ENCODE measurements around the gene MOGAT1.
A peak's percentile ranks its signal among the peaks of the same experiment; 100 is the strongest.

MOGAT1 gene

GRCh38 chr2:222671259-222672067 is at the start of gene MOGAT1:
MOGAT1 (plus strand) TSS chr2:222671658; CDS start chr2:222671786, 128 bp downstream.
- no peak for DNase-seq (ENCODE audit: low read depth)

GRCh38 chr2:222621893-222622292 is 49.6 kb upstream of the MOGAT1 start:
- no peak for DNase-seq (ENCODE audit: low read depth)

- DNase-seq (ENCODE audit: low read depth), result no peak
These were observed 48.5 kb upstream of the MOGAT1 start for GRCh38 chr2:222622910-222623309.

DNA sequence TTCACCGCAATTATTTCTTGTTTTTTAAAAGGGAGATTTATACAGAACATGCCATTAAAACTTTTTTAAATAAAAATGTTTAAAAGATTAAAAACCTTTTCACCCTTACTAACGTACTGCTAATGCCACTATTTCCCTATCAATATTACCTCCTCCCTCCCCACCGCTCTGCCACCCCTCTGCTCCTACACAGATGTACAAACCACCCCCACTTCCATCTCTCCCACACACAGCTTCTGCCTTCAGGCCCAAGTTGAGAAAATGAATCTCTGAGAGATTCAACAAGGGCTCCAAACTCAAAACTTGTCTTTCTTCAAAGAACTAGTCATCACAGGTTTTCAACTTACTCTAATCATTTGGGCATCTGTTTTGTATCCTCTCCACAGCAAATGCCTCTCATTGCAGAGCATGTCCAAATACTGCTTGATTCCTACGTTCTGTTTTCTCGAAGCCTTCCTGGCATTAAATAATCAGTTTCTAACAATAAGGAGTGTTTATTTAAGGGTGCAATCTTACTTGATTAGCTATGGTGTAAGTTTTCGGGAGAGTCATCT is 47.6 kb upstream of the MOGAT1 start:
- no peak for DNase-seq (ENCODE audit: low read depth)

DNA sequence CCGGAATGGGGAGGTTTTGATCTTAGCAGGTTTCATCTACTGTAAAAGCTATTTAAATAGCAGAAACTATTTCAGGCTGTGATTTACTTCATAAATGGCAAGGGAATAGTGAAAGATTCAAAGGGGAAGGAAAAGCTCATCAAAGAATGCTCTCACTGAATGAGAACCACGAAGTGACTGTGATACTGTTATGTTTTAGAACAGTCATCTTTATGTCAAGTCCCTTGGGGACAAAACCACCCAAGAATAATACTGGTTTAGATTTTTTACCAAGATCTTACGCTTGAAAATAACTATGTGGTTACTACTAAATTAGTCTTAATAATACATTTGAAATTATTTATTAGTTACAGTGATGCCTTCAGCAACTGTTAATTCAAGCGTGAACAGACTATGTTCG is 43.7 kb upstream of the MOGAT1 start:
- peak; percentile 71 for DNase-seq (ENCODE audit: low read depth)

GRCh38 chr2:222635295-222635694 is 36.2 kb upstream of the MOGAT1 start:
- DNase-seq (ENCODE audit: low read depth), result no peak

DNA sequence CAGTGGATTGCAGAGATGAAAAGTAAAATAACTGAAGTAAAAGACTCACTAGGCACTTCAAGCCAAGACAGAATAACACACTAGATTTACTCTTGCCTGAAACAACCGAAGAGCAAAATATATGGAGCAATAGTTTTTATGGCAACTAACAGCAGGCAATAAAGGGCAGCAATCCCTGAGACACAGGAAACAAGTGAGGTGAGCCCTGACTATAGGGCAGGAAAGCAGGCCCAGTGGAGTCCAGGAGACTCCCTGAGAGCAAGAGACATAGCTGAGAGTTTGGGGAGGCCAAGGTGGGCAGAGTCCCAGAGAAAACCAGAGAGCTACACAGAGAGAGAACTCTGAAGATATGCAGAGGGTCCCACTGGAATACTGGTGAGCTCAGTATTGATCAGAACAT is 34.4 kb upstream of the MOGAT1 start:
- no peak for DNase-seq (ENCODE audit: low read depth)

DNA sequence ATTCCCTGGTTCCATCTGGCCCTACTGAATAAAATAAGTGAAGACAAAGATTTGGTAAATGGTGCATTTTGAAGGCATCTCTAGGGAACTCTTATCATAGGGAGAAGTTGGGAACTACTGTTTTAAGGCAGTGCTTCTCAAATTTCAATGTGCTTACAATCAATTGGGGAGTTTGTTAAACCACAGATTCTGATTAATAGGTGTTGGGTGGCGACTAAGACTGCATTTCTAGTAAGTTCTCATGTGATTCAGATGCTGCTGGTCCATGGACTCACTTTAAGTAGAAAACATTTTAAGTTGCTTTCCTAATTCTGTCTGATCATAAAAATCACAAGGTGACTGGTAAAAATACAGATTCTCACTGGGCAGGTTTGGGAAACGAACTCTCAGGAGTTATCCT is 30.1 kb upstream of the MOGAT1 start:
- DNase-seq (ENCODE audit: low read depth), result no peak

DNA sequence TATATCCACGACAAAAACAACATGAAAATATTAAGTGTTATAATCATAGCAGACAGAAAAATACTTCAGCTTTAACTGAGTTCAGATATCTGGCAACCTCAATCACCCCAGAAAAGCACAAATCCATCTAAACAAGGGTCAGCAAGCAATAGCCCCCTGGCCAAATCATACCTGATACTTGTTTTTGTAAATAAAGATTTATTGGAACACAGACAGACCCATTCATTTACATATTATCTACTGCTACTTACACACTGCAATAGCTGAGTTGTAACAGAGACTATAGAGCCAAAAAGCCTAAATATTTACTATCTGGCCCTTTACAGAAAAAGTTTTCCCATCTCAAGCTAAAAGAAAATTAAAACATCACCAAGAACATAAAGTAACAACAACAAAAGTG is 28.3 kb upstream of the MOGAT1 start:
- no peak for DNase-seq (ENCODE audit: low read depth)

- no peak for DNase-seq (ENCODE audit: low read depth)
These were observed 25.4 kb upstream of the MOGAT1 start for GRCh38 chr2:222646008-222646407.

DNA sequence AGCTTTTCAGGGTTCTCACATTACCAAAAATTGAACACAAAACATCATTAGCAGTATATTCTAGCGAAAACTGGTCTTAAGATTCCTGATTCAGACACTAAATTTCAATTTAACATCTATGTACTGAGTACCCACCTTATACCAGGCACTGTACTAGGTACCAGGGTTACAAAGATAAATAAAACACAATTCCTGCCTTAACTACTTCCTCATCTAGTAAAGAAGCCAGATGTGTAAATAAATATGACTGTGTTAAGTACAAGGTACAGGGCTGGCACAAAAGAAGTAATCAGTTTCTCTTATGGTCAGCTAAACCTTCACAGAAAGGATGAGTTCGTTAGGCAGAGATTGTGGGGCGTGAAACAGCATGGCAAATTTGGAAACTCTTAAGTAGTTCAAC is 21.7 kb upstream of the MOGAT1 start:
- no peak for DNase-seq (ENCODE audit: low read depth)

GRCh38 chr2:222651718-222652418 is 19.6 kb upstream of the MOGAT1 start:
- DNase-seq (ENCODE audit: low read depth), result no peak

GRCh38 chr2:222652491-222653255 is 18.8 kb upstream of the MOGAT1 start:
- DNase-seq (ENCODE audit: low read depth), result no peak

- no peak for DNase-seq (ENCODE audit: low read depth)
These were observed 18.2 kb upstream of the MOGAT1 start for GRCh38 chr2:222653280-222653679.

DNA sequence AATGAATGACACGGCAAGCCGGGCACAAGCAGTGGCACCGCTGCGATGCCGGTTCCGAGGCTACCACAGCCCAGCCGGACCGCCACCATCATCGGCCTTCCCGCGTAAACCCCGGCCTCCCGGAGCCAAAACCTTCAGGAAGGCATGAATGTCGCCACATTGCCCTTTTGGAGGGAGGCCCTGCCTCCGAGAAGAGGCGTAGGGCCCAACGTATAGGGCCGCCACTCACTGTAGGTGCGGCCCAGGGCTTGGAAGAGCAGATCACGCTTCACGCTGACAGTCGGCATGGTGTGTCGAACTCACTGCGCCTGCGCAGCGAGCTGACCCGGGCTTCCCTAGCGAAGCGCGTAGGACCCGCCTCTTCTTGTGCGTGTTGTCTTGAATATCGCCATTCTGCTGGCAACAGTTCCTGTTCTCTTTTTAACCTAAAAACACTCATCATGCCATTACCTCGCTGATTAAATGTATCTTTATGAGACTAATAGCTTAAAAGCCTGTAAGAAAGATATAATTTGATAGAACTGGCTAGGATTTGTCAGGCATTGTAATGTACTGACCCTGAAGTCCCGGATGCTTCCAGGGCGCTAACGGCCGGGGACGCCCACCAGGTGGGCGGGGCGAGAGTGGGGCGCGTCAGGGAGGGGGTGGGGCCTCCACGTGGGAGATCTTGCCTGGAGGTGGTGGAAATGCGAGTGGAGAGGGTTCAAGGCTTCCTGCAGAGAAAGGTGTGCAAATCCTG is 15.5 kb upstream of the MOGAT1 start, which contains the start of gene FARSB:
Gene FARSB (minus strand): TSS at position 306 of the 739 bp plus-strand sequence. CDS start 19 bp downstream, at position 287.
- DNase-seq (ENCODE audit: low read depth), result peak; percentile 87

DNA sequence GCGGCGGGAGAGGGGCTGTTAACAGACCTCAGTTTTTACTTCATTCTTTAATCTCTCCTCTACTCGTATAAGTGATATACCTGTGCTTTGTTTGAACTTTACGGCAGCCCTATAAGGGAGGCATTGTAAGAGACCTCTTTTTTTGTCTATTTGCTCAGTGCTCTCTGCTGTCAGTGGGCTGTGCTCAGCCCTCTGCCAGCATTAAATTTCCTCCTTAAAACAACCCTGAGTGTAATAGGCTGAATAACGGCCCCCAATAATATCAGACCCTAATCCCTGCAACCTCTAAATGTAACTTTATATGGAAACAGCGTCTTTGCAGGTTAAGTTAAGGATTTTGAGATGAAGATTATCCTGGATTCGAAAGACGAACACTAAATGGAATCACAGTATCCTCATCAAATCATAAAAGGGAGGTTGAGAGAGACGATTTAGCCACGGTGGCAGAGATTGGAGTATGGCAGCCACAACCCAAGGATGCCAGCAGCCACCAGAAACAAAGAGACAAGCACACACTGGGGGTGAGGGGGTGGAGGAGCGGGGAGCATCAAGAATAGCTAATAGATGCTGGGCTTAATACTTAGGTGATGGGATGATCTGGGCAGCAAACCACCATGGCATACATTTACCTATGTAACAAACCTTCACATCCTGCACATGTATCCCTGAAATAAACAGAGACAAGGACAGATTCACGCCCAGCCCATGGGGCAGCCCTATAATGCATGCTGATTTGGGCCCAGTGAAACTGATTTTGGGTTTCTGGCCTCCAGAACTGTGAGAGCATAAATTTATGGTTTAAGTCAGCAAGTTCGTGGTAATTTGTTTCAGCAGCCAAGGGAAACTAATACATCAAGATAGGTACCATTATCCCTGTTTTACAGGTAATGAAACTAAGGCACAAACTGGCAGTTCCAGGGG is 14.7 kb upstream of the MOGAT1 start:
- no peak for DNase-seq (ENCODE audit: low read depth)

DNA sequence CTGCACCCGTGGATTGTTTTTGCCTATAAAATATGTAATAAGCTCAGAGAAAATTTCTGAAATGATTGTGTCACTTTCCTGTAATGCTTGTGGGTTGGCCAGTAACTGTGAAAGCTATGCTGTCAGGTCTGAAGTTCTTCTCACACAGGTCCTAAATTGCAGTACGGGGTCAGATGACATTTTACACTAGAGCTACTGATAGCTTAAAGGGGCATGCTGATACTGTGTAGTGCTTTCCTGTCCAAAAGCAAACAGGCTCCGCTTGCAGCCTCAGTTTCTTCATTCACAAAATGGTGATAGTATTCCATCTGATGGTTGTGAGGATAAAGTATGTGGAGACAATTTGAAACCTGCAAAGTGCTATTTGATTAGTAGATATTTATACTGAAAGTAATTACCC is 8.0 kb upstream of the MOGAT1 start:
- no peak for DNase-seq (ENCODE audit: low read depth)

DNA sequence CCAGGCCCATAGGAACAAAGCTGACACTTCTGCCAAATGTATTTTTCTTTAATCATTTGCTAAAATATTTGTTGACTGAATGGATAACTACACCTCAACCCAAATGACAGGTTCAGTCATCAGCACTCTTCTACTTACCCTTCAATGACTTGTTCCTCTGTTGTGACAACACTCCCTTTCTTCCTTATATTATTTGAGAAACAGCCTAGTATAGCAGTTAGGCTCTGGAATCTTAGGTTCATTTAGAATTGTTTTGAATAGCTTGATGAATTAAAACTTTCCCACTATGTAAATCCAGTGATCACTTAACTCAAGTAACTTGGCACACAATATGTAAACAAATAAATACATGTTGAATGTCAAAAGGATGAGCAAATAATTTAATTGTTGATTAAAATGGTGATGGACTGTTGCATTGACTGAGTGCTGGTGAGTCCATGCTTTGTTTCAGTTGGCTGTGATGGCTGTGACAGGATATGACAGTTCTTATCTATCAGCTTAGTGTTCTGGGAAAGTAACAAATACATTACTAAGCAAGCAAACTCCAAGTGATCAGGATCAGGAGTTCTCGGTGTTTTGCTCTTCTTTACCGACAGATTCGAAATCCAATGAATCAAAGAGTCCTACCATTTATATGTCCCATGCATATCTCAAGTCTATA is 2.8 kb upstream of the MOGAT1 start:
- DNase-seq (ENCODE audit: low read depth), result no peak

GRCh38 chr2:222669353-222669752 is 2.1 kb upstream of the MOGAT1 start:
- DNase-seq (ENCODE audit: low read depth), result no peak

All from stromal cell of bone marrow (primary cell).